ENCODE results near the gene TPRG1L.
A peak's percentile ranks its signal among the peaks of the same experiment; 100 is the strongest.

Gene TPRG1L

GRCh38 chr1:3612123-3612522 is 12.7 kb upstream of the TPRG1L start:
- Histone ChIP-seq H2AFZ (ENCODE audit: low read depth, low read length) (no peak overlapping the region), H2BK12ac (ENCODE audit: low read length in 2 of 2) (no peak overlapping the region), H3K23ac (ENCODE audit: low read length in 2 of 2) (no peak overlapping the region), H3K4me2 (ENCODE audit: low read length, poor library complexity, severe bottlenecking) (no peak overlapping the region), H3K14ac (ENCODE audit: low read length in 2 of 2) (peak overlapping the region in 1 of 2 experiments; percentile 44), H2BK15ac (ENCODE audit: low read depth, poor library complexity, severe bottlenecking) (no peak overlapping the region), H3K79me1 (replicated peaks; ENCODE audit: low read length, poor library complexity, severe bottlenecking) (no peaks in the 10 kb centered on the region), H2BK120ac (ENCODE audit: low read depth, low read length) (no peak overlapping the region), H4K8ac (ENCODE audit: low read length) (no peak overlapping the region), H3K27ac (ENCODE audit: low read length, poor library complexity, severe bottlenecking) (no peak overlapping the region), H3K4ac (ENCODE audit: low read depth in 1 of 2, low read length in 2 of 2) (no peak overlapping the region), H2BK5ac (ENCODE audit: low read depth, low read length, poor library complexity, severe bottlenecking) (no peak overlapping the region), H3K4me1 (ENCODE audit: control insufficient read depth, insufficient read depth, low read depth, low read length) (peaks cover 28% of the 10 kb centered on the region), H3K9me3 (ENCODE audit: control insufficient read depth, low read length) (no peaks in the 10 kb centered on the region), H3K9ac (ENCODE audit: low read length) (no peak overlapping the region), H3K36me3 (ENCODE audit: control insufficient read depth in 1 of 2, insufficient read depth in 2 of 2, low read depth in 1 of 2, low read length in 2 of 2) (no peaks in the 10 kb centered on the region), H3K18ac (ENCODE audit: low read depth in 1 of 2, low read length in 2 of 2) (peak overlapping the region in 1 of 2 experiments; percentile 5), H4K91ac (ENCODE audit: low read length) (no peak overlapping the region), H3K27me3 (ENCODE audit: control insufficient read depth in 1 of 2, insufficient read depth in 1 of 2, low read length in 2 of 2) (peaks cover 74 to 88% of the 10 kb centered on the region in 2 experiments), H3K4me3 (ENCODE audit: insufficient read depth in 1 of 2, low read depth in 1 of 2, low read length in 2 of 2) (no peak overlapping the region), H2AK5ac (ENCODE audit: low read length, severe bottlenecking) (no peak overlapping the region)
- 83% methylated on average over 7 of the region's 7 CpGs for WGBS
- no peak for DNase-seq

- Histone ChIP-seq H3K4me1 (ENCODE audit: control insufficient read depth, insufficient read depth, low read depth, low read length) (peaks cover 30% of the 10 kb centered on the region), H3K27me3 (ENCODE audit: control insufficient read depth in 1 of 2, insufficient read depth in 1 of 2, low read length in 2 of 2) (peaks cover 65 to 69% of the 10 kb centered on the region in 2 experiments), H3K23ac (ENCODE audit: low read length in 2 of 2) (no peak overlapping the region), H2AK5ac (ENCODE audit: low read length, severe bottlenecking) (no peak overlapping the region), H3K18ac (ENCODE audit: low read depth in 1 of 2, low read length in 2 of 2) (no peak overlapping the region), H2BK120ac (ENCODE audit: low read depth, low read length) (no peak overlapping the region), H3K27ac (ENCODE audit: low read length, poor library complexity, severe bottlenecking) (no peak overlapping the region), H3K9me3 (ENCODE audit: control insufficient read depth, low read length) (no peaks in the 10 kb centered on the region), H3K4me3 (ENCODE audit: insufficient read depth in 1 of 2, low read depth in 1 of 2, low read length in 2 of 2) (no peak overlapping the region), H3K4me2 (ENCODE audit: low read length, poor library complexity, severe bottlenecking) (no peak overlapping the region), H3K14ac (ENCODE audit: low read length in 2 of 2) (no peak overlapping the region), H2BK12ac (ENCODE audit: low read length in 2 of 2) (no peak overlapping the region), H3K36me3 (ENCODE audit: control insufficient read depth in 1 of 2, insufficient read depth in 2 of 2, low read depth in 1 of 2, low read length in 2 of 2) (no peaks in the 10 kb centered on the region), H3K79me1 (replicated peaks; ENCODE audit: low read length, poor library complexity, severe bottlenecking) (no peaks in the 10 kb centered on the region), H3K4ac (ENCODE audit: low read depth in 1 of 2, low read length in 2 of 2) (no peak overlapping the region), H2BK5ac (ENCODE audit: low read depth, low read length, poor library complexity, severe bottlenecking) (no peak overlapping the region), H2AFZ (ENCODE audit: low read depth, low read length) (no peak overlapping the region), H4K8ac (ENCODE audit: low read length) (no peak overlapping the region), H2BK15ac (ENCODE audit: low read depth, poor library complexity, severe bottlenecking) (no peak overlapping the region), H4K91ac (ENCODE audit: low read length) (no peak overlapping the region), H3K9ac (ENCODE audit: low read length) (no peak overlapping the region)
- peak; percentile 14 for DNase-seq
- WGBS, result 54% methylated on average over 20 of the region's 20 CpGs
Observed at GRCh38 chr1:3614755-3615742, 9.8 kb upstream of the TPRG1L start.

- Histone ChIP-seq H2BK15ac (ENCODE audit: low read depth, poor library complexity, severe bottlenecking) (no peak overlapping the region), H2BK5ac (ENCODE audit: low read depth, low read length, poor library complexity, severe bottlenecking) (no peak overlapping the region), H3K14ac (ENCODE audit: low read length in 2 of 2) (no peak overlapping the region), H2AFZ (ENCODE audit: low read depth, low read length) (no peak overlapping the region), H3K23ac (ENCODE audit: low read length in 2 of 2) (no peak overlapping the region), H3K27ac (ENCODE audit: low read length, poor library complexity, severe bottlenecking) (no peak overlapping the region), H3K18ac (ENCODE audit: low read depth in 1 of 2, low read length in 2 of 2) (no peak overlapping the region), H2BK12ac (ENCODE audit: low read length in 2 of 2) (no peak overlapping the region), H3K9me3 (ENCODE audit: control insufficient read depth, low read length) (no peaks in the 10 kb centered on the region), H3K4me2 (ENCODE audit: low read length, poor library complexity, severe bottlenecking) (no peak overlapping the region), H3K36me3 (ENCODE audit: control insufficient read depth in 1 of 2, insufficient read depth in 2 of 2, low read depth in 1 of 2, low read length in 2 of 2) (no peaks in the 10 kb centered on the region), H2AK5ac (ENCODE audit: low read length, severe bottlenecking) (no peak overlapping the region), H4K91ac (ENCODE audit: low read length) (no peak overlapping the region), H3K4ac (ENCODE audit: low read depth in 1 of 2, low read length in 2 of 2) (no peak overlapping the region), H3K9ac (ENCODE audit: low read length) (no peak overlapping the region), H3K27me3 (ENCODE audit: control insufficient read depth in 1 of 2, insufficient read depth in 1 of 2, low read length in 2 of 2) (peaks cover 54 to 60% of the 10 kb centered on the region in 2 experiments), H3K4me3 (ENCODE audit: insufficient read depth in 1 of 2, low read depth in 1 of 2, low read length in 2 of 2) (no peak overlapping the region), H3K4me1 (ENCODE audit: control insufficient read depth, insufficient read depth, low read depth, low read length) (peaks cover 20% of the 10 kb centered on the region), H4K8ac (ENCODE audit: low read length) (no peak overlapping the region), H2BK120ac (ENCODE audit: low read depth, low read length) (no peak overlapping the region), H3K79me1 (replicated peaks; ENCODE audit: low read length, poor library complexity, severe bottlenecking) (no peaks in the 10 kb centered on the region)
- DNase-seq, result no peak
- WGBS, result 83% methylated on average over 5 of the region's 9 CpGs
Observed at GRCh38 chr1:3616861-3617260, 8.0 kb upstream of the TPRG1L start.

- Histone ChIP-seq H3K79me1 (replicated peaks; ENCODE audit: low read length, poor library complexity, severe bottlenecking) (peaks cover 2% of the 10 kb centered on the region), H3K9me3 (ENCODE audit: control insufficient read depth, low read length) (no peaks in the 10 kb centered on the region), H2BK12ac (ENCODE audit: low read length in 2 of 2) (no peak overlapping the region), H3K4ac (ENCODE audit: low read depth in 1 of 2, low read length in 2 of 2) (no peak overlapping the region), H3K23ac (ENCODE audit: low read length in 2 of 2) (no peak overlapping the region), H4K8ac (ENCODE audit: low read length) (no peak overlapping the region), H3K4me2 (ENCODE audit: low read length, poor library complexity, severe bottlenecking) (no peak overlapping the region), H2BK120ac (ENCODE audit: low read depth, low read length) (no peak overlapping the region), H3K4me1 (ENCODE audit: control insufficient read depth, insufficient read depth, low read depth, low read length) (peaks cover 19% of the 10 kb centered on the region), H3K27ac (ENCODE audit: low read length, poor library complexity, severe bottlenecking) (no peak overlapping the region), H3K9ac (ENCODE audit: low read length) (no peak overlapping the region), H2AK5ac (ENCODE audit: low read length, severe bottlenecking) (no peak overlapping the region), H2AFZ (ENCODE audit: low read depth, low read length) (no peak overlapping the region), H2BK5ac (ENCODE audit: low read depth, low read length, poor library complexity, severe bottlenecking) (no peak overlapping the region), H3K18ac (ENCODE audit: low read depth in 1 of 2, low read length in 2 of 2) (no peak overlapping the region), H3K36me3 (ENCODE audit: control insufficient read depth in 1 of 2, insufficient read depth in 2 of 2, low read depth in 1 of 2, low read length in 2 of 2) (peaks cover 2 to 5% of the 10 kb centered on the region in 2 experiments), H2BK15ac (ENCODE audit: low read depth, poor library complexity, severe bottlenecking) (no peak overlapping the region), H3K27me3 (ENCODE audit: control insufficient read depth in 1 of 2, insufficient read depth in 1 of 2, low read length in 2 of 2) (peaks cover 44 to 50% of the 10 kb centered on the region in 2 experiments), H3K4me3 (ENCODE audit: insufficient read depth in 1 of 2, low read depth in 1 of 2, low read length in 2 of 2) (no peak overlapping the region), H4K91ac (ENCODE audit: low read length) (no peak overlapping the region), H3K14ac (ENCODE audit: low read length in 2 of 2) (no peak overlapping the region)
- DNase-seq, result no peak
- 83% methylated on average over 17 of the region's 18 CpGs for WGBS
Observed at GRCh38 chr1:3617806-3618345, 6.9 kb upstream of the TPRG1L start.

Measured in mesenchymal stem cell (in vitro differentiated cells and primary cell).